ENCODE measurements around the gene ETS1.

GRCh38 chr11:128505449-128506065, 81.8 kb downstream of the ETS1 start:
- TF ChIP-seq CTCF (conservative IDR thresholded peaks at IDR 0.05; ENCODE audit: low read depth, low read length) (no peak), EZH2 (IDR thresholded peaks at IDR 0.05; ENCODE audit: borderline replicate concordance, low read depth, low read length, poor library complexity, severe bottlenecking) (no peak)

Data from A673 (cell line).